NCI-H748 (cell line): Measurements from ENCODE around the gene SEC61B.
A peak's percentile ranks its signal among the peaks of the same experiment; 100 is the strongest.
"Not testable (repeated sequence)": the region's sequence is repeated elsewhere in the genome, so short reads cannot be mapped to it uniquely, and the experiment has no call there.

ENCODE experiments used
- DNase-seq: peaks from one replicate; lab custom pipeline; 2025; ENCODE audit not compliant: unreplicated experiment; lab: John Stamatoyannopoulos, UW

Gene SEC61B

GRCh38 chr9:99235926-99236634 is 14.0 kb downstream of the SEC61B start:
- DNase-seq: no peak

DNA sequence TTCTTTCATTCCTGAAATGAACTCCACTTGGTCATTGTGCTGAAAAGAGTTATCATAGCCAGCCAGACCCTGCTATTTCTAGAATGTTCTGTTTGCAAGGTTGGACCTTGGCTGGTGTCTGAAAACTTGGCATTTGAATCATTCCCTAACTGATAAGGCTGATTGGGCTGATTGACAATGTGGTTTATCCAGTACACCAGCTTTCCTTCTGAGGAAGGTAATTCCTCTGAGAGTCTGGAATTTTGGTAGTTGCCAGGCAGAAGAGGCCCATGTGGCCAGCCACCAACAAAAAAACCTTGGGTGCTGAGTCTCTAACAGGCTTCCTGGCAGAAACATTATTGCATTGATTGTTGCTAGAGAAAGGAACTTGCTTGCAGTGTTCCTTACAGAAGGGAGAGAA is 15.3 kb downstream of the SEC61B start:
- no peak for DNase-seq

GRCh38 chr9:99237849-99238248 is 15.8 kb downstream of the SEC61B start:
- not testable (repeated sequence) for DNase-seq

DNA sequence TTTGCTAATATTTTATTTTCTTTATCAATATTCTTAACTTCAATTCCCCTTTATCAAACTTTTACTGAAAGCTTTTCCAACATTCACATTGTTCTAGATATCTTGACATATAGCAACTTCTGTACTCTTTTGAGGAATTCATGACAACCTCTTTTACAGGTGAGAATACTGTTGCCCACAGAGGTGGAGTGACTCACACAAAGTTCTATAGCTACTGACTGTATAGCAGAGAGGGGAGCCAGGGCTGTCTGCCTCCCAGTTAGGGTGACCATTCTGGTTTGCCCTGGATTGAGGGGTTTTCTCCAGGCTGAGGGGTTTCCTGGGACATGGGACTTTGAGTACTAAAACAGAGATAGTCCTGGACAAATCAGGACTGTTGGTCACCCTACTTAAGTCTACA is 16.2 kb downstream of the SEC61B start:
- no peak for DNase-seq

GRCh38 chr9:99239341-99240060 is 17.4 kb downstream of the SEC61B start:
- DNase-seq: no peak

GRCh38 chr9:99241106-99241505 is 19.0 kb downstream of the SEC61B start:
- no peak for DNase-seq

GRCh38 chr9:99244344-99245260 is 22.5 kb downstream of the SEC61B start:
- no peak for DNase-seq

- no peak for DNase-seq
Measured at GRCh38 chr9:99249619-99250018, 27.5 kb downstream of the SEC61B start.

GRCh38 chr9:99251157-99251556 is 29.1 kb downstream of the SEC61B start:
- DNase-seq: no peak

- no peak for DNase-seq
Measured at GRCh38 chr9:99253134-99253533, 31.1 kb downstream of the SEC61B start.

- DNase-seq: no peak
Measured at GRCh38 chr9:99253772-99254431, 31.8 kb downstream of the SEC61B start.

GRCh38 chr9:99255651-99256050 is 33.6 kb downstream of the SEC61B start:
- no peak for DNase-seq

DNA sequence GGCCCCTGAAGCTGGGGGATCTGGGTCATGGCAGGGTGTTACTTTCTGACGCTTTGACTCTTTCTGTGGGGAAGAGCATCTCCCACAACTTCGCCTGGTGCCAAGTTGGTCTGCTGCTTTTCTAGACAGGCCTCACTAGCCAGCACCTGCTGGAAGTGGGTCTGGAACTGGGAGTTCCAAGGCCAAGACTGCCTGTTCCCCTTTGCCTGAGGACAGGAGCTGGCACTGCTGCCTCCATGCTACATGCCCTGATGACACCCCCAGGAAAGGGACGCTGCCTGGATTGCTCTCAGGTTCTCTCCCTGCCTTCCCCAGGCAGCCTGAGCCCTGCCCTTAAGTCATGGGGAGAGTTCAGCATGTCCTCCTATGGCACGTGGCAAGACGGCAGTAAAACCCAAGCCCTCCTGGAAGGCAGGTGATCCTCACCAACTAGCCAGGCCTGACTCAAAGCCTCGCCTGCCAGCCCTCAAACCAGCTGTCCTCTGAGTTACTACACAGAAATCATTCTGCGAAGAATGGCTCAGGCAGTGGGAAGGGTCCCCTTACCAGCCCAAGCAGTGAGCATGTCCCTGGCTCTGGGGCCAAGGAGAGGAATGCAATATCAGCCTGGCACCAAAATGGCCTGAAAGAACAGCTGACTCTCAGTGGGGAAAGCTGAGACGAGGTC is 35.8 kb downstream of the SEC61B start:
- no peak for DNase-seq

DNA sequence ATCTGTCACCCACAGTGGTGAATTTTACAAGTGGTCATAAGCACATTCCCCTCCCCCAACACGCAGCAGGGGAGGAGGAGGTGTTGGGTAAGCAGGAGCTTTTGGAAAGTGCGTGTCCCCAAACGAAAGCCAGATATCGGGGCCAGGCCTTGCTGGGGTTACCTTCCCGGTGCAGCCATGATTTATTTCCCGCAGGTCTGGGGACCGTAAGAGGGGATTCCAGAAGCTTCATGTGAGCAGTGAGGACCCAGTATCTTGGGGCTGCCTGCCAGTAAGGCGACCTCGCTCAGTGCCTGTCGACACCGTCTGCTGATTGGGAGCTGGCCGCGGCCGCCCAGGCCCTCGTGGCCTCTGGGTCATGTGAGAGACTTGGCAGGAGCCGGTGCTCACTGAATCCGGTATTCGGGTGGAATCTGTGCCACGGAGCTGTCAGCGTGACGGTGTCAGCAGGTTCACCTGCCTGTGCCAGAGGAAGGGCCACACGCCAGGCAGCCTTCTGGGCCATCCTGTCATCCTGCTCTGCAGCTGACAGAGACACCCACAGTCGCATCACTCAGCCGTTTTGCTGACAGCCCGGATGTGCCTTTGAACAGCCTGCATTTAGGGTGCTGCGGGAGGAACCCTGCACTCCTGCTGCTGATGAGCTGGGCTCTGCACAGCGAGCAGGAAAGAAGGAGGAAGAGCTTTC is 37.3 kb downstream of the SEC61B start:
- DNase-seq: no peak

DNA sequence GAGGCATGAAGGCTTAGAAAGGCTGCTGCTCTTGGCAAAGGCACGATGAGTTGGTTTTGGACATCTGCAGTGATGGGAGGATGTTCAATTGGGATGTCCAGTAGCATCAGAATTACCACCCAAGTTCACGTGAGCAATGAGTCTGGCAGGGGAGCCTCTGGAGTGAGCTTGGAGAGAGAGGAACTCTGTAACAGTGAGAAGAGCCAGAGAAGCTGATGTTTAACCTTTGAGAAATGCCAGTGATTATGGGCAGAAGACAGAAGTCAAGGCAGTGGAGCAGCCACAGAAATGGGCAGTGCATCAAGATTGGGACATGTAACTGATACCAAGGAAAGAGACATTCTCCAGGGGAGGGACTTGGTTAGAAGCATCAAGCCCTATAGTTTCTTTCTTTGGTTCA is 39.8 kb downstream of the SEC61B start:
- no peak for DNase-seq

- DNase-seq: no peak
Measured at GRCh38 chr9:99262949-99263418, 40.9 kb downstream of the SEC61B start.

DNA sequence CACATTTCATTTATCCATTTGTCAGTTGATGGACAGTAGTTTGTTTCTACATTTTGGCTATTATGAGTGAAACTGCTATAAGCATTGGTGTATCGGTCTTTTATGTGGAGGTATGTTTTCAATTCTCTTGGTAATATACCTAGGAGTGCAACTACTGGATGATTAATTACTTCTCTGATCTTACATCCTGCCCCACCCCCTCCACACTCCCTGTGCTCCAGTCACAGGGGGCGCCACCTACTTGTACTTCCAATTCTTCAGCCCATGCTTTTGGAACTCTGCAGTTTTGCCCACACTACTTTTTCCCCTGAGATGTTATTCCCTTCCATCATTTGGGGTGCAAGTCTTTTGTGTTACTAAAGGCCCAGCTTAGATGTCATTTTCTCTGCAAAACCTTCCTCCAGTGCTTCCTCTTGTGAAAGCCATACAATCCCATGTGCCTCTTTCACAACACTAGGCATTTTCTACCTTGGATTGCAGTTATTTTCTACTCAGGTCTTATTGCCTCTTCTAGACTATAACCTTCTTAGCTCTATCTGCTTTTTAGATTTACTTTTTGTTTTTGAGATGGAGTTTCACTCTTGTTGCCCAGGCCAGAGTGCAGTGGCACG is 42.1 kb downstream of the SEC61B start:
- DNase-seq: peak; percentile 21

DNA sequence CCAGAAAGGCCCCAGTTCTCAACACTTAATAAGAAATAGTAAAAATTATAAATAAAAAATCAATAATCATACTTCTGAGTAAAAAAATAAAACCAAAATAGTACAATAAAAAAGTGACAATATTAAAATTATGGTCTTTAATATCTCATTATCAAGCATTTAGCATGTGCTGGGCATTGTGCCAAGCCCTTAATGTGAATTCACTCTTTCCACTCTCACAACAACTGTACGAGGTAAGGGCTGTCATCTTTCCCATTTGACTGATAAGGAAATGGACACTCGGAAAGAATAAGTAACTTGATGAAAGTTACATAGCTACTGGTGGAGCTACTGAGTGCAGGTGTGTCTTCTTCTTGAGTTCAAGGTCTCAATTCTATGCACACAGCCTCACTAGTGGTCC is 43.6 kb downstream of the SEC61B start:
- peak; percentile 6 for DNase-seq

DNA sequence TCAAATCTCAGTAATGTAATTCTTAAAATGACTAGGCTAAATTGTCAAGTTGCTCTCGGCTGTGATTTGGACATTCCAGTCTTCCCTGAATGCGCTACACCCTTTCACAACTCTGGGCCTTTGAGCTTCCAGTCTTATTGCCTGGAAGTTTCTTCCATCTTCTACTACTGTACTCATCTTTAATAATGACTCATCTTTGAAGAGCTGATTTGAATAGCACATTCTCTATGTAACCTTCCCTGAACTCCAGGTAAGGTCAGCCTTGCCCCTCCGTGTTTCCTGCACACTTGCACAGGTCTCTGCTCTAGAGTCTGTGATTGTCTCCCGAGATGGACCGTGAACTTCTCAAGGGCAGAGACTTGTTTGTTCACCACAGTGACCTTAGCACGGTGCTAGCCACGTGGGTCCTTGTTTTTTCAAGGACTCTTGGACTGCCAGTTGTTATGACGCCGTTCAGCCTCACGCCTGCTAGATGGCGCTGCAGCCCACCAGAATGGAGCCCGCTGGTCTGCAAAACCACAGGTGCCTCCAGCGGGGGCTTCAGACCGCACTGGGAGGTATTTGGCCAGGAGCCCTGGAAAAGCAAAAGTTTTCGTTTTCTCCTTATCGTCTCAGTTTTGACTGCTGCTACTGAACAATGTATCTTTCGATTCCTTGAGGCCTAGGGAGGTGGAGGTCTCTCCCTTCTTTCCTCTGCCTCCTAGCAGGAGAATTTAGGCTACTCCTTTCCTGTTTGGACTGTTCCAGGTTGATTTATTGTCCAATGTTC is 44.4 kb downstream of the SEC61B start:
- peak; percentile 79 for DNase-seq
